Lower lobe of right lung (tissue), 2 donors: ENCODE data around the gene KLK6. TPM values are rescaled to one million over a fixed set of nuclear protein-coding genes. Genes with fewer than 3 reads are reported as not detected.

ENCODE experiments used
- ATAC-seq, 2 donors: fragments of 200-7000 bp; cut with Tn5 transposase; one replicate each; pipeline ENCODE4 v1.9.1; 2020 to 2022; ENCODE audit warnings: mild to moderate bottlenecking in 2 of 2, moderate library complexity in 2 of 2
- DNase-seq: peaks from one replicate; pipeline ENCODE4 v3.0.0-alpha.2; 2020
- H3K27ac ChIP-seq: fragments of 200-600 bp; one replicate; pipeline ENCODE4 v1.8.0; 2022
- H3K27me3 ChIP-seq: fragments of 200-600 bp; one replicate; pipeline ENCODE4 v1.8.0; 2022; ENCODE audit warnings: low read depth
- H3K36me3 ChIP-seq: fragments of 200-600 bp; one replicate; pipeline ENCODE4 v1.8.0; 2022; ENCODE audit warnings: mild to moderate bottlenecking
- H3K4me1 ChIP-seq: fragments of 200-600 bp; one replicate; pipeline ENCODE4 v1.8.0; 2022
- H3K4me3 ChIP-seq: fragments of 200-600 bp; one replicate; pipeline ENCODE4 v1.8.0; 2022; ENCODE audit warnings: mild to moderate bottlenecking
- H3K9me3 ChIP-seq: fragments of 200-600 bp; one replicate; pipeline ENCODE4 v1.8.0; 2022
- CTCF ChIP-seq: fragments of 200-600 bp; IDR thresholded peaks from one replicate; pipeline ENCODE4 v1.8.0; 2022; ENCODE audit warnings: antibody characterized with exemption, mild to moderate bottlenecking
- intact Hi-C: fragments of 100-400 bp; cut with DNase I; formaldehyde crosslinking; loops from one replicate; pipeline ENCODE4 v1.11.0; 2022
- long read RNA-seq: library from polyadenylated mRNA; unstranded; transcript quantifications from one replicate; pipeline ENCODE4 v2.0.0, GENCODE V29; 2021
- total RNA-seq: library from RNA; stranded (reverse); fragmentation: NEBNext Ultra II Directional; extraction: Animal tissue kit (Norgen Biotek cat#: 25700); gene quantifications from one replicate; pipeline ENCODE4 v1.2.1, GENCODE V29; 2021
- donor health status: DM: no; HTN: yes; CAD: no; lungs with severe emphysema.

The KLK6 gene
- total RNA-seq, result not detected
- long read RNA-seq, result 0 reads

DNA sequence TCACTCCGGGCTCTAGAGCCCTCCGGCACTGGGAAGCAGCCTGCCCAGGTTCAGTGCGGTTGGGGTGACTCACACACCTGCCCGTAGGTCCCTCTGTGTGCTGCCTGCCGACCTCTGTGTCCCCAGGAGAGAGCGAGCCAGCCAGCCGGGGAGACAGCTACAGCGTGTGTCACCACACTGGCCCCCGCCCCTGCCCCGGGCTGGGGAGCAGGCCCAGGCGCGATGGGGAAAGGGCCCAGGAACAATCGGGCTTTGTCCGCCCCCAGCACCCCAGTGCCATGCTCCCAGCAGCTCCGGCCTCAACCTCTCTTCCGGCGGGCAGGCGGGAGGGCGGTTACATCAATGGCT is at the start of gene KLK6:
TSS of gene KLK6 (minus strand) at position 179 of the 348 bp plus-strand sequence. CDS start 1,487 bp downstream, outside the sequence.
- no peak for TF ChIP-seq CTCF
- no peaks in the 10 kb centered on the region for H3K4me1 ChIP-seq
- no peak within 1 kb of the TSS for H3K27ac ChIP-seq
- peaks cover 21% of the 10 kb centered on the region for H3K27me3 ChIP-seq
- ATAC-seq (peak in 1 of 2 donors; percentile 37), DNase-seq (no peak)
- no peaks in the 10 kb centered on the region for H3K36me3 ChIP-seq
- intact Hi-C loops, result no loop called here
- H3K9me3 ChIP-seq, result no peaks in the 10 kb centered on the region
- H3K4me3 ChIP-seq, result no peak within 1 kb of the TSS

- no peaks in the 10 kb centered on the region for H3K36me3 ChIP-seq
- peak overlapping the region; percentile 41 for H3K27ac ChIP-seq
- intact Hi-C loops, result no loop called here
- TF ChIP-seq CTCF, result no peak
- H3K9me3 ChIP-seq, result no peaks in the 10 kb centered on the region
- DNase-seq, result no peak
- peak overlapping the region; percentile 43 for H3K4me3 ChIP-seq
- peaks cover 18% of the 10 kb centered on the region for H3K4me1 ChIP-seq
- peaks cover 71% of the 10 kb centered on the region for H3K27me3 ChIP-seq
- peak; percentile 40 to 50 for ATAC-seq
These were observed 49.6 kb upstream of the KLK6 start for GRCh38 chr19:51018745-51019543.

DNA sequence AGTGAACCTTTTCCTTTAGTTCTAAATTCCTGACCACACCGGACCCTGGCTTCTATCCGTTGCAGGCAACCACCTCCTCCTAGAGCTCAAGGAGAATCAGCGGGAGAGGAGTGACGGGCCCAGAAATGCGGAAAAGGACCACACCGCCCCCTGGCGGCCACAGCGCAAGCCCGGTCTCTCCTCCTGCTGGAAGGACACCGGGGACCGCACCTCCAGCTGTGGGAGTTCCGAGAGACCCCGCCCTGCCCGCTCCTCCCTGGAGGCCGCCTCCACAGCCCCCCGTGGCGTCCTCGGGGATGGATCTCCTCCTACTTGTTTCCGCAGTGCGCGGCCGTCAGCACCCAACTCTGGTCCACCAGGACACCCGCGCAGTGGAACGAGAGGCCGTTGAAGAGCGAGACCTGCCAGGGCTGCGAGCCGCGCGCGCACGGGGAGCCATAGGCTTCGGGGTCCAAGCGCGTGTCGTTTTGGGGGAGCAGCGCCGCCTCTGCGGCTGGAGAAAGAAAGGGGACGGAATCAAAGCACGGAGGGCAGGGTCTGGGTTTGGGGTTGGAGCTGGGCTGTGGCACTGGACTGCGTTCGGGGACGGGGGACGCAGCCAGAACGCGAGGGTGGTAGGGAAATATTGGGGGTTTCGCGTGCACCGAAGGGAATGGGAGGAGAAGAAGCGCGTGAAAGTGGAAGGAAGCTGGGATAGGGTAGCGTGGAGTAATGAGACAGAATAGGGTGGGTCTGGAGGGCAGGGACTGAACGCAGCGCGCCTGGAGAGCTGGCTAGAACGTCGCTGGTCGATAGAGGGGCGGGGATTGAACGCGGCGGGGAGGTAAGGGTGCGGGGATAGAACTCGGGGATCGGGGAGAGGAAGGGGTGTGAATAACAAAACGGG is 47.6 kb upstream of the KLK6 start:
- no peaks in the 10 kb centered on the region for H3K36me3 ChIP-seq
- no peaks in the 10 kb centered on the region for H3K9me3 ChIP-seq
- ATAC-seq (peak; percentile 36 to 51), DNase-seq (no peak)
- TF ChIP-seq CTCF, result peak; percentile 52
- intact Hi-C loops, result no loop called here
- H3K4me3 ChIP-seq, result peak overlapping the region; percentile 11
- H3K27ac ChIP-seq, result no peak overlapping the region
- H3K4me1 ChIP-seq, result peaks cover 18% of the 10 kb centered on the region
- peaks cover 74% of the 10 kb centered on the region for H3K27me3 ChIP-seq

DNA sequence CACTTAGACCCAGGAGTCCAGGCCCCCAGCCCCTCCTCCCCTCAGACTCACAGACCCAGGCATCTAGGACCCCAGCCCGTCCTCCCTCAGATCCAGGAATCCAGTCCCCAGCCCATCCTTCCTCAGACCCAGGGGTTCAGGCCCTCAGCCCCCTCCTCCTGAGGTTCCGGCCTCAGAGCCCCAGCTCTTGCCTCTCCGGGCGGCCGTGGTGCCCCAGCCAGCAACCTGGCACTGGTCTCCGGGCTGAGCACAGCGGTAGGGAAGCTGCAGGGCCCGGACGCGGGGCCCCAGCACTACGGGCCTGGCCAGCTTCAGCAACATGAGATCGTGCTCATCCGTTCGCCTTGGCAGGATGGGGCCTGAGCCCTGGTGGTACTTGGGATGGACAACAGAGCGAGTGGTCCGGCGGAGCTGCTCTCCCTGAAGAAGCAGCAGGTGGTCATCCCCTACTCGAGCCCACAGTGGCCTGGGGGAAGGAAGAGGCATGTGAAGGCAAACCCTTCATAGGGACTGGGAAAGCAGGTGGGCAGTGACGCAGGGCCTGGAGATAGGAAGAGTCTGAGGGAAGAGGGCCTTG is 46.4 kb upstream of the KLK6 start:
- no peak for TF ChIP-seq CTCF
- intact Hi-C loops, result no loop called here
- peaks cover 18% of the 10 kb centered on the region for H3K4me1 ChIP-seq
- H3K9me3 ChIP-seq, result no peaks in the 10 kb centered on the region
- peaks cover 72% of the 10 kb centered on the region for H3K27me3 ChIP-seq
- H3K36me3 ChIP-seq, result no peaks in the 10 kb centered on the region
- no peak for ATAC-seq
- H3K27ac ChIP-seq, result no peak overlapping the region
- no peak for DNase-seq
- no peak overlapping the region for H3K4me3 ChIP-seq

GRCh38 chr19:51014242-51014641 is 44.9 kb upstream of the KLK6 start:
- Histone ChIP-seq H3K4me3 (no peak overlapping the region), H3K36me3 (no peaks in the 10 kb centered on the region), H3K27ac (no peak overlapping the region), H3K4me1 (peaks cover 12% of the 10 kb centered on the region), H3K9me3 (no peaks in the 10 kb centered on the region), H3K27me3 (peaks cover 70% of the 10 kb centered on the region)
- TF ChIP-seq CTCF, result no peak
- DNase-seq, result no peak
- ATAC-seq, result no peak
- intact Hi-C loops, result no loop called here
